RKO (cell line): ENCODE measurements around the gene FBXL20.
"Not testable (repeated sequence)": the region's sequence is repeated elsewhere in the genome, so short reads cannot be mapped to it uniquely, and the experiment has no call there.

Experiments
- DNase-seq: peaks from one replicate; pipeline ENCODE4 v3.0.0-alpha.2; 2016; ENCODE audit warnings: low spot score

FBXL20 gene, protein sequence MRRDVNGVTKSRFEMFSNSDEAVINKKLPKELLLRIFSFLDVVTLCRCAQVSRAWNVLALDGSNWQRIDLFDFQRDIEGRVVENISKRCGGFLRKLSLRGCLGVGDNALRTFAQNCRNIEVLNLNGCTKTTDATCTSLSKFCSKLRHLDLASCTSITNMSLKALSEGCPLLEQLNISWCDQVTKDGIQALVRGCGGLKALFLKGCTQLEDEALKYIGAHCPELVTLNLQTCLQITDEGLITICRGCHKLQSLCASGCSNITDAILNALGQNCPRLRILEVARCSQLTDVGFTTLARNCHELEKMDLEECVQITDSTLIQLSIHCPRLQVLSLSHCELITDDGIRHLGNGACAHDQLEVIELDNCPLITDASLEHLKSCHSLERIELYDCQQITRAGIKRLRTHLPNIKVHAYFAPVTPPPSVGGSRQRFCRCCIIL

DNA sequence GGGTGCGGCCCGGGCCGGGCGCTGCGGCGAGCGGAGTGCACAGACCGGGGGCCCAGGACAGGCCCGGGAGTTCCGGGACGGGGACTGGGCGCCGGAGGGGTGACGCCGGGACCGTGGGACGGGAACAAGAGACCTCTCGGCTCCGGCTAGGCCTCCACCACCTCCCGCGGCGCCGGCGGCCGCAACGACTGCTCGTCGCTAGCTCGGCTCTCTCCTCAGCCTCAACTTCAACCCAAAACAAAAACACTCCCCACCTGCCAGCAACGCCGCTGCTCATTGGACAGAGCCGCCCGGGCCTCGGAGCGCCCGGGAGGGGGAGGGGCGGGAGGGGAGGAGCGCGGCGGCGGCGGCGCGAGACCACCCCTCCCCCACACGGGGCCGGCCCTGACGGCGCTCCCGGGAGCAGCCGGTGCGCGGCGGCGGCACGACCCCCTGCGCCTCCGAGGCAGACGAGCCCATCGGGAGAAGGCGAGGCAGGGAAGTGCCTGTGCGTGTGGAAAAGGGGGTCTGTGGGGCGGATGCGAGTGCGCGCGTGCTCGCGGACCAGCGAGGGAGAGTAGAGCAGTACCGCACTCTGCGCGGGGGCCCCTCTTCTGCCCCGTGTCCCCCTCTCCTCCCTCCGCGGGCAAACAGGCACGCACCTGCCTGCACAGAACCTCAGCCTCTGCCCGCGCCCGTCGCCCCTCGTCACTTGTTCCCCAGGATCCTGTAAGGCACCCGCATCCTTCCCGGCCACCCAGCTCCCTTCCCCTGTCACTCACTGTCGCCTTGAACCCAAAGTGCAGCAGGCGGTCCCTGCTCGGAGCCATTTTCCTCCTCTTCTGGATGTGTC lies at the start of gene FBXL20:
FBXL20 (minus strand) TSS at position 215 of the 832 bp plus-strand sequence. CDS start 224 bp downstream, outside the sequence.
- peak; percentile 89 for DNase-seq

DNA sequence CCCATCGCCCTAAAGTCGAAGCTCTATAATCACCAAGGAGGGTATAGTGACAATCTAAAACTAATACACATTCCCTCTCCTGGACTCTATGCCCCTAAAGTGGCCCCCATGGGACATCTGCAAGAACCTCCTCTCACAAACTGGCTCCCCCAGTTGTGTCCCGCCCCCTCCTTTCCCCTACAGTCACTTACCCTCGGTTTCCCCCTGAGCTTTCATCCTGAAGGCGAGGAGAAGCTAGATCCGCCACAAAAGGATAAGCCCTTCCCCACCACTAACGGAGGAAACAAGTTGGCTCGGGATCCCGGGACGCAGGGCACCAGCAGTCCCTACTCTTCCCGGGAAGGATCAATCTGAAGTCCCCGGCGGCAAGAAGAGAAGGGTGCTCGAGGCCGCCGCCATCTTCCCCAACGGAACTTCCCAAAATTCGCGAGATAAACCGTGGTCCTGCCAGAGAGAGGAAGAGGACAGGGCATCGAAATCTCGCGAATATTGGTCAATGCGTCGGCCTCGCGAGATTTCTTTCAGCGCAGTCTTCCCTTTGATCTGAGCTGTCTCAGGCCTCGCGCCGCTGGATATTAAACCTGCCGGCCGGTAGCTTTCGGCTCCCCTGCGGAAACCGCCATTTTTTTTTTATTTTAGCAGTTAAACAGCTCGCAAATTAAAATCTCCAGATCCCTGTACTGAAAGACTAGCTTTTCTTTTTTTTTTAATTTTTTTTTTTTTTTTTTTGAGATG lies 49.6 kb upstream of the FBXL20 start, which contains the start of gene MED1:
MED1 (minus strand) TSS at position 417 of the 735 bp plus-strand sequence; CDS start at position 216, 201 bp downstream.
- DNase-seq = peak; percentile 98

DNA sequence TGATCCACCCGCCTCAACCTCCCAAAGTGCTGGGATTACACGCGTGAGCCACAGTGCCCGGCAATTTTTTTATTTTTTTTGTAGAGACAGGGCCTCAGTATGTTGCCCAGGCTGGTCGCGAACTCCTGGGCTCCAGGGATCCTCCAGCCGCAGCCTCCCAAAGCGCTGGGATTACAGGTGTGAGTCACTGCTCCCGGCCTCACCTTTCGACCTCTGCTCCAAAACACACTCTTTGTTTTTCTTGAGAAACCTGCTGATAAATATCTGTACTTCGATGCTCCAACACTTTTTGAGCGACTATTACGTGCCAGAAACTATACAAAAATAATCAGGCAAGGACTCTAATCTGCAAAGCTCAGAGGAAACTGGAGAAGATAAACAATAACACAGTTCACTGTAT lies 48.6 kb upstream of the FBXL20 start:
- DNase-seq = peak; percentile 52

DNA sequence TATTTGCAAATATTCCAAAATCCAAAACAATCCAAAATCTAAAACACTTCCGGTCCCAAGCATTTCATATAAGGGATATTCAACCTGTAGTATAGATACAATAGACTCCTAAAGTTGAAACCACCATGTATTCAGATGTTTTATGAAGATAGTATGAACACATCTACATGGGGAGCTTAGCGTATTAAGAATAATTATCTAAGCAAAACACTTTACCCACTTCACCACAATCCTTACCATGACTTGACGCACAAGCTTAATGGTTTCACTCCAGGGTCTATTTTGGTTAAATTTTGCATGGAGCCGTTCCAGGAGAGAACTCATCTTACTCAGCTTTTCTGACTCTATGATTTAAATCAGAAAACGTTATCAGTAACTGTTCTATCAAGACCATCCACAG lies 46.1 kb upstream of the FBXL20 start:
- no peak for DNase-seq

DNA sequence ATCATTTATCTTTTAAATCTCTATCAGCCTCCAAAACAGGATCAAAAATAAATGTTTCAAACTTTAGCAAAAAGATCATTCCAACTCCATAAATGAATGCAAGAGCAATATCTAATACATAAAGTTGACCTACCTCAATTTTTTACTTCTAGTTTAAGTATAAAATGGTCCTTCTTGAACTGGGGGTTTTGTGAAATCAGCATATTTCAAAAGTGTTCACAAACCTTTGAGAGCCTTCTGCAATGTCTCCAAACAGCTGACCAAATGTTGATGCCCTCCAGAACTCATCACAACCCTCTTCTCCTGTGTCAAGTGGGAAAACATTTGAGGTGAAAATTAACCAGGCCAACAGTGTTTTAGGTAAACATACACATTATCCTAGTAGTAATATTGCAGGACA lies 41.9 kb upstream of the FBXL20 start:
- no peak for DNase-seq

GRCh38 chr17:39439868-39440267 lies 38.4 kb upstream of the FBXL20 start:
- DNase-seq = not testable (repeated sequence)

DNA sequence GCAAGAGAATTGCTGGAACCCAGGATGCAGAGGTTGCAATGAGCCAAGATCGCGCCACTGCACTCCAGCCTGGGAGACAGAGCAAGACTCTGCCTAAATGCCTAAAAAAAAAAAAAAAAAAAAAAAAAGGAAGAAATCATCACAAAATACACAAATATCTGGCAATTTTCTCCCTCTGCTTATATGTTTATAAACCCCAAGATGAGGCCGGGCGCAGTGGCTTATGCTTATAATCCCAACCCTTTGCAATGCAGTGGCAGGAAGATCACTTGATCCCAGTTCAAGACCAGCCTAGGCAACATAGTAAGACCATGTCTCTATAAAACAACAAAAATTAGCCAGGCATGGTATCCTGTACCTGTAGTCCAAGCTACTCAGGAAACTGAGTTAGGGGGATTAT lies 28.2 kb upstream of the FBXL20 start:
- no peak for DNase-seq

GRCh38 chr17:39416141-39416540 lies 14.7 kb upstream of the FBXL20 start:
- no peak for DNase-seq

- no peak for DNase-seq
Observed at GRCh38 chr17:39410279-39410678, 8.9 kb upstream of the FBXL20 start.

DNA sequence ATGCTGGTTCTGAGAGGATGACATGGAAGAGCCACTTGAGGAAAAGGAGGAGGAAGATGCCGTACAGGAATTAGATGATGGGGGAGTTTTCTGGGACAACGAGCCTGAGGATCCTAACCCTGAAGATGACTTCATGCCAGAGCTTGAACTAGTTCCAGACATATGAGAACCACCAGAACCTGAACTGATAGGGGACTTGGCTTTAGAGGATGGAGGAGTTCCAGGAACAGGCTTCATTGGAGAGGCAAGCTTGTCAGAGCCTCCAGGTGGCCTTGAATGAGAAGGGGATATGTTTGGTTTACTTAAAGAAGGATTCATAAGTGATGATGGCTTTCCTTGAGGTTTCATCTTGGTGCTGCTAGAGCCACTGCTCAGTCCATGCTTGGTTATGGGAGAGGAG lies 6.9 kb upstream of the FBXL20 start:
- no peak for DNase-seq

- no peak for DNase-seq
Observed at GRCh38 chr17:39406951-39407350, 5.5 kb upstream of the FBXL20 start.

DNA sequence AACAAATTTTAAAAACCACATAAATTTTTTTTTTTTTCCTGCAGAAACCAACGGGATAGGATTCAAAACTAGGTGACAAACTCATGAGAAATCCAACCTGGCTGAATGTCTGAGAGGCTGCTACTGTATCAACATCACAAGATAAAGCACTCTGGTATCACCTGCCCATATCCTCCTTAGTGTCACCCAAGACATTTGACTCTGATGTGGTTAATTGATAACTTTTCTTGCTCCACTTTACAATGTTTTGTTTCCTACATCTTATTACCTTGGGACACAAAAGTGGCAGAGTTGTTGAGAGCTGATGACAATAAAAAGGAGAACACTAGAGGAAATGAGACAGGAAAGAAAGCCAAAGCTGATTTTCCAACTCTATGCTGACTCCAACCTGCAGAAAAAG lies 4.0 kb upstream of the FBXL20 start:
- no peak for DNase-seq

DNA sequence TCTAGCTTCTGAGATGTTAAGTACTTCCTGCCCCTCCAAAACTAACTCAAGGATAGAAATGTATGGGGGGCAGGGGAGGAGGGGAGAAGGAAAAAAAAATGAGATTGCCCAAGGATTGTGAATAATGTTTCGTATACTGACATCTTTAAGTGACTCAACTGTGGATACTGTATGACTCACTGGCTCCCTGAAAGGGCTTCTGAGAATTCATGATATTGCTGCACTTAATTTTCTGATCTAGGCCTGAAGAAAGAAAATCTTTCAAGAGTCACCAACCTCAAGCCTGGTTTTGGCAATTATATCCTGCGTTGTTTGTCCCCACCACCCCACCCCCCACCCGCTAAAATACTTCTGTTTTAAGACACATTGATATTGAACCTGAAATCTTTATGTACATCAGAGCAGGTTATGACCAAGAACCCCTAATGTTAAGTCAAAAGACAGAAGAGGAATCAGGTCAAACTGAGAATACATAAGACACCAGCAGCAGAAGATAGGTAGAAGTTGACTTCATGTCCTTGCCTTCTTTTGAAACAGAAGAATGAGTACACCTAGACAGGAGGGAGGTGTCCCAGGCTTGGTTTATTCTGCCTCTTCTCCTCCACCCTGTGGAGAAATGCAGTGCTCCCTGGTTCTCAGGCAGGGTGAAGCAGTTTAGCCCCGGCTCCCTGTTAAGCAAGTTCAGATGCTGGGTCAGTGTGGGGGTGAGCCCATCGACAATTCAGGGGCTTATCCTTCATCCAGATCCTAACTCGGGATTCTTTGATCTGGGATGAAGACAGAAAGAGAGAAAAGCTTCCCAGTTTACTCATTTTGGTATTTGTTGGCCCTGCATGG lies 3.3 kb upstream of the FBXL20 start:
- DNase-seq = peak; percentile 87

DNA sequence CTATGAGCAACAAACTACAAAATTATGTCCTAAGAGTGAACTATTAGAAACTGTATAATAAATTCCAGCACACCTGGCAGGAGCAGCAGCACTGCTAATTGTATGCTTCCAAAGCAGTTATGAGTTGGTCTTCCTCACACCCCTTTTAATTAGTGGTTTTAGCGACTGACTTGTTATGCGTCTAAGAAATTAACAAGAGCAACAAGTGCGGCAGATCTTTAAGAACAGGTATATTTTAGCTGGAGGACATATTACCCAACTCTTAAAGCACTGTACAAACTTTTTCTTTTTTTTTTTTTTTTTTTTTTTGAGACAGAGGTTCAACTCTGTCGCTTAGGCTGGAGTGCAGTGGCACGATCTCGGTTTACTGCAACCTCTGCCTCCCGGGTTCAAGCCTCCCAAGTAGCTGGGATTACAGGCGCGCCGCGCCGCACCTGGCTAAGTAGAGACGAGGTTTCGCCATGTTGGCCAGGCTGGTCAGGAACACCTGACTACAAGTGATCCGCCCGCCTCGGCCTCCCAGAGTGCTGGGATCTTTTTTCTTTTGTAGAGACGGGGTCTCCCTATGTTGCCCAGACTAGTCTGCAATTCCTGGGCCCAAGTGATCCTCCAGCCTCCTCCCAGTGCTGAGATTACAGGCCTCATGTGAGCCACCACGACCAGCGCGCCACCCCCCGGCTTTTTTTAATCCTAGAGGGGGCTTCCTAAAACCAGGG lies 1.6 kb upstream of the FBXL20 start:
- DNase-seq = no peak

GRCh38 chr17:39402244-39402889 lies 941 bp upstream of the FBXL20 start:
- peak; percentile 98 for DNase-seq

- DNase-seq = peak; percentile 24
Observed at GRCh38 chr17:39400547-39401411, 647 bp downstream of the FBXL20 start.

GRCh38 chr17:39399791-39400190 lies 1.6 kb downstream of the FBXL20 start:
- no peak for DNase-seq

DNA sequence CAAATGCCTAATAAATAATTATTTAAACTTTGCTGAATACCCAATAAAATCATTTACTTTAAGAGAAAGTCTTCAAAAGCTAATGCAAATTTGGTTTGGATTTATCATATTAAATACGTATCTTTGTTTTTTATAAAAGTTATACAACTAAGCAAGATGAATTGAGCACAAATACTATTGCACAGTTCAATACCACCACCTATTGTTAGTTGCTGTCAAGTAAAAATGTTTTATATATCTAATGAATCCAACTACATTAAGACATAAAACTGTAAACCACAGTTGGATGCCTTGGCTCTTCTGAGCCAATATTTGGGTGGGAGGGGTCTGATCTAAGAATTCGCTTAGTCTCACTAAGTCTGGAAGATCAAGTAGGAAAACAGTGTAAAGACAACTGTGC lies 7.7 kb downstream of the FBXL20 start:
- no peak for DNase-seq

DNA sequence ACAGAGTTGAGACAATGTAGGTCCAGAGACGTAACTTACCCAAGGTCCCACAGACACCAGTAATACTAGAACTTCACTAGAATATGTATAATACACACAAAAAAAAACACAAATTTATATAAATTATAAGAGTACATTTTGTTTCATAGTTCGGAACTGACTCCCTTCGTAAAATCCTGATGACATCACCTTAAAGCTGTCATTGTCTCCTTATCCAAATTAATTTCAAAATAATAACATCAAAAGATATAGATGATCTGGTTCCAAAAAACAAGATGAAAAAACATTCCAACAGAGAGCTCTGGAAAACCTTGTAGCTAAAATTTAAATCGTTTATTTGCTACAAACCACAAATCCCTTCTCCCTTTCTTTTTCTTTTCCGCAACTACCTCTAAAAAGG lies 10.0 kb downstream of the FBXL20 start:
- no peak for DNase-seq
